SIG-M5 (cell line): Measurements from ENCODE around the gene MOV10.

Experiments
- DNase-seq: peaks from one replicate; lab custom pipeline; 2025; lab: John Stamatoyannopoulos, UW

Gene MOV10

DNA sequence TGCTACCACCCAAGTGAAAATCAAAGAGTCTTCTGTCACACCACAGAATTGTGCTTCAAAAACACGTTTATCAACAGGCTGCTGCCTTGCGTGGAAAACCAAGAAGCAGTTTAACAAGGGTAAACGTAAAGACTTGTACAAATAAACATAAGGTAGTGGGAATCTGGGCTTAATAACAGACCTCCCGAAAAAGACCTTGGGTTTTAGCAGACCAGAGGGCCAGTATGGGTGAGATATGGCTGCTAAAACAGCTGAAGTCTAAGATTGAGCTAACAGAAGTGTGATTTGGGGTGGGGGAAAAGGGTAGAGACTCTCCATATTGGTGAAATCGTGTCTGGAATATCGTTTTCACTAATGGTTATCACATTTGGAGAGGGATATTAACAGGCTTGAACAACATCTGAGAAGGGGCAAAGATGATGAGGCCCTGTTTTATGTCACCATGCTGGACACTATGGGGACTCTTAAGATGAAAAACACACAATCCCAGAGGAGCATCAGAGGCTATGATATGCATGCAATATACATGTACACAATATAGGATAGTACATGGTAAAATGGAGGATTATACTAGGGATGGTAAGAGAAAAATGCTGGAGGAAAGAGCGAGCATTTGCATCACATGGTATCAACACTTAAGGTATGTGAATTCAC is 1.4 kb downstream of the MOV10 start:
- DNase-seq, result no peak

GRCh38 chr1:112676543-112676942 is 2.1 kb downstream of the MOV10 start:
- DNase-seq, result no peak

DNA sequence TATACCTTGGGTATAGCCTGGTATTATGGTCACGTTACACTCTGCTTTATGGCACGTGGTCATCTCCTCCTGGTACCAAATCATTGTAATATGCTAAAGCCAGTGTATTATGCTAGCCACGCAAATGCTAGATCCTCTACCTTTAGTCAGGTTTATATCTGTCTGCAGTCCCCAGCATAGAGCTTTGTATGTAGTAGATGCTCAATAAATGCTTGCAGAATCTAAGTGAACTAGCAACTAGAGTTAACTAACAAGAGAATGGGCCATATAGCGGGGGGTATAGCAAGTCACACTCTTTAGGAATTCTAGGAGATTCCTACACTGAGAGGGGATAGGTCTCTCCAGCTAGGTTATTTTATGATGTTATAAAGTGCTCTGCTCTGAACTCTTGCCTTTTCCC is 3.0 kb downstream of the MOV10 start:
- no peak for DNase-seq

- no peak for DNase-seq
These were observed 4.1 kb downstream of the MOV10 start for GRCh38 chr1:112678605-112679004.

DNA sequence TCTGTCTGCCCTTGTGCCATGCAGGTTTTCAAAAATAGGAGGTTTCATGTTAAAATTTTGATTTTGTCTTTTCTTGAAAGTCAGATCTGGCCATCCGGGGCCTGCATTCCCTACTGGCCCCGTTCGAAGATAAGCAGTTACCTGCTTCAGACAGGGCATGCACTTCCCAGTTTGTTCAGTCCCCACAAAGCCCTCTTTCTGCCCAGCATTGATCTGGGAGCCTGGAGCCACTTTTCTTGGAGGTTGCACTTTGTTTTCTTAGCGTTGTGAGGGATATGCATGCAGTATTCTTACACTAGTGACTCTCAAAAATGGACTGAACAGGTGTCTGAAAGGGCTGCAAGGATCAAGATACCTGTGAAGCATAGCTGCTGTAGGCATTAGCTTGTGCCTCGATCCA is 11.5 kb downstream of the MOV10 start:
- no peak for DNase-seq

DNA sequence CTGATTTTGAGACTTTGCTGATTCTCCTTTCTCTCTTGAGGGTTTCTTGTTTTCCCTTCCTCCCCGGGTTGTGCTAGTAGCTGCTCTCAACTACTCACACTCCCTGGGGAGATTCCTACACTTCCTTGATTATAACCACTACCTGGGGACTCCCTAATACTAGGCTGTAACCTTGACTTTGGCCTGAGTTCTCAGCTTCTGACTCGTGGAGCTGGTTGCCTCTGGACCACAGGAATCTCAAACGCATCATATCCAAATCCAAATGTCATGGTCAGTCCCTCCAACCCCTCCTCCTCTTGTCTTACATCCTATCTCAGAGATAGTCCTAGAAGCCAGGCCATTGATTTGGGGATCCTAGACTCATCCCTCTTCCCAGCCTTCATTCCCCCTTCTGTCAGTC is 12.0 kb downstream of the MOV10 start:
- DNase-seq, result no peak

- DNase-seq, result no peak
These were observed 12.4 kb downstream of the MOV10 start for GRCh38 chr1:112686835-112687234.

- no peak for DNase-seq
These were observed 12.9 kb downstream of the MOV10 start for GRCh38 chr1:112687361-112687760.

DNA sequence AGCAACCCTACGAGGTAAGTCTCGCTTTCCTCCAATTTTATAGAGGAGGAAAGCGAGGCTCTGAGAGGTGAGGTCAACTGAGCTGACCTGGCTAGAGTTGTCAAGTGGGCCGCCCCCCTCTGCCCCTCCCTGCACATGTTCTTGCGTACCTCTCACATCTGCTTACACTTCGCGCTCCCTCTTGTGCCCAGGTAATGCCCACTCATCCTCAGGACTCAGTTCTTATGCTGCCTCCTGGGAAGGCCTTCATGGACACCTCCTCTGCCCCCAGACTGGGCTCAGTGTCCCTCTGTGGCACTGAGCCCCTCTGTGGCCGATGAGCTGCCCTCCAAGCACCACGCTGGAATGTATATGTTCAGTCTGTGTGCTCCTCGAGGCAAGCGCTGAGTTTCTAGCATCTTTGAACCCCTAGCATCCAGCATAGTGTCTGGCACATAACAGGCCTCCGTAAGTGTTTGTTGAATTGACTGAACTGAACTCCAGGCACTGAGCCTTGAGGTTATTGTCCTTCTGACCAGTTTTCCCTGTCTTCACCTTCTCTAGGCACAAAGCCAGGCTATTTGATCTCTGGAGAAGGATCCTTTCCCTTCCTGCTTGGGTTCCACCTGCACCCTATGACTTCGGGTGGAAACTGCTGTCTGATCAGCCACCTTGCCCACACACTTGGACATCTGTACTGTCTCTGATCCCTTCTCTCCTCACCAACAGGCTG is 13.5 kb downstream of the MOV10 start:
- no peak for DNase-seq

GRCh38 chr1:112688781-112689193 is 14.3 kb downstream of the MOV10 start:
- no peak for DNase-seq

GRCh38 chr1:112689196-112689841 is 14.9 kb downstream of the MOV10 start:
- DNase-seq, result no peak

GRCh38 chr1:112689842-112690237 is 15.4 kb downstream of the MOV10 start:
- no peak for DNase-seq

DNA sequence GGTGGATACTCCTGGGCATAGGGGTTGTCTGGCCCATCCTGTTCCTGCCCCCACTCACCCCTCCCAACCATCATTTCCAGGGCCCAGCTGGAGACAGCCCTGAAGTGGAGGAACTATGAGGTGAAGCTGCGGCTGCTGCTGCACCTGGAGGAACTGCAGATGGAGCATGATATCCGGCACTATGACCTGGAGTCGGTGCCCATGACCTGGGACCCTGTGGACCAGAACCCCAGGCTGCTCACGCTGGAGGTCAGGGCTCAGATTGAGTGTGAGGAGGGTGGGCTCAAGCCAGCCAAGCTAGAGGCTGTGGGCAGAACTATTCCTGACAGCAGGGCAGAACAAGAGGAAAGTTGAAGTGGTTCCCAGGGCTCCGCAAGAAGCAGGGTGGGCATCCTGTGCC is 18.2 kb downstream of the MOV10 start:
- DNase-seq, result no peak

DNA sequence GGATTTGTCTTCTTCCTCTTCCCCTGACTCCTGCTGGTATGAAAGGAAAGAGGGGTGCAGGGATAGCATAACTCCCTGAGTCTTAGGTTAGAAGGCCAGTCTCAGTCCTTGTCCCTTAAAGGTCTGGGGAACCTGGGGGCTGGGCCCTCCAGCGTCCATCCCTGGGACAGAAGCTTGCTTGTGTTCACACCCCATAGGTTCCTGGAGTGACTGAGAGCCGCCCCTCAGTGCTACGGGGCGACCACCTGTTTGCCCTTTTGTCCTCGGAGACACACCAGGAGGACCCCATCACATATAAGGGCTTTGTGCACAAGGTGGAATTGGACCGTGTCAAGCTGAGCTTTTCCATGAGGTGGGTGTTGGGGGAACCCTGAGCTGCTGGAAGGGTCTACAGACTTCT is 19.4 kb downstream of the MOV10 start:
- no peak for DNase-seq

DNA sequence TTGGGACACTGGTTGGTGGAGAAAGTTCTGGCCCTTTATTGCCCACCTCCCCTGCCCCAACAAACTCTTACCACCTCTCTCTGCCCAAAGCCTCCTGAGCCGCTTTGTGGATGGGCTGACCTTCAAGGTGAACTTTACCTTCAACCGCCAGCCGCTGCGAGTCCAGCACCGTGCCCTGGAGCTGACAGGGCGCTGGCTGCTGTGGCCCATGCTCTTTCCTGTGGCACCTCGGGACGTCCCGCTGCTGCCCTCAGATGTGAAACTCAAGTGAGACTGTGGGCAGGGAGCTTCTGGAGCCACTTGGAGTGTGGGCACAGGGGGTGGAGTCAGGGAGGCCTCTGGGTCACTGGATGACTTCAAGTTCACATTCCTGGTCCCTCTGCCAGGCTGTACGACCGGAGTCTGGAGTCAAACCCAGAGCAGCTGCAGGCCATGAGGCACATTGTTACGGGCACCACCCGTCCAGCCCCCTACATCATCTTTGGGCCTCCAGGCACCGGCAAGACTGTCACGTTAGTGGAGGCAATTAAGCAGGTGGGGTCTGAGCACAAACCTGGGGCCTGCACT is 20.0 kb downstream of the MOV10 start:
- no peak for DNase-seq

- DNase-seq, result no peak
These were observed 20.8 kb downstream of the MOV10 start for GRCh38 chr1:112695276-112695675.

- no peak for DNase-seq
These were observed 22.3 kb downstream of the MOV10 start for GRCh38 chr1:112696578-112697314.

DNA sequence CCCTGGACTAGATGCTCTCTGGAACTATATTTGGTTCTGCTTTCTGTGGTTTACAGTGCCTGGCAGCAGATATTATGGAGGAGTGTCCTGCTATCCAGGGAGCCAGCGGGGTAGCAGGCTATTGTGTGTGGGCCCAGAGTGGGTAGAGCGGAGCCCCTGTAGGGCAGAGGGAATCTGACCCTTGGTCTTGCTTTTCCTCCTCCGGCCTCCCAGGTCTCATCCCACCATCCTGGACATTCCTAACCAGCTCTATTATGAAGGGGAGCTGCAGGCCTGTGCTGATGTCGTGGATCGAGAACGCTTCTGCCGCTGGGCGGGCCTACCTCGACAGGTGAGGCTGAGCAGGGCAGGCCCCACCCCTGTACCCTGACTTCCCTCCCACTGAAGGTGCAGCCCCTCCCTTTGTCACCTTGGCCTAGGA is 23.3 kb downstream of the MOV10 start:
- DNase-seq, result no peak

- no peak for DNase-seq
These were observed 24.2 kb downstream of the MOV10 start for GRCh38 chr1:112698366-112699310.

DNA sequence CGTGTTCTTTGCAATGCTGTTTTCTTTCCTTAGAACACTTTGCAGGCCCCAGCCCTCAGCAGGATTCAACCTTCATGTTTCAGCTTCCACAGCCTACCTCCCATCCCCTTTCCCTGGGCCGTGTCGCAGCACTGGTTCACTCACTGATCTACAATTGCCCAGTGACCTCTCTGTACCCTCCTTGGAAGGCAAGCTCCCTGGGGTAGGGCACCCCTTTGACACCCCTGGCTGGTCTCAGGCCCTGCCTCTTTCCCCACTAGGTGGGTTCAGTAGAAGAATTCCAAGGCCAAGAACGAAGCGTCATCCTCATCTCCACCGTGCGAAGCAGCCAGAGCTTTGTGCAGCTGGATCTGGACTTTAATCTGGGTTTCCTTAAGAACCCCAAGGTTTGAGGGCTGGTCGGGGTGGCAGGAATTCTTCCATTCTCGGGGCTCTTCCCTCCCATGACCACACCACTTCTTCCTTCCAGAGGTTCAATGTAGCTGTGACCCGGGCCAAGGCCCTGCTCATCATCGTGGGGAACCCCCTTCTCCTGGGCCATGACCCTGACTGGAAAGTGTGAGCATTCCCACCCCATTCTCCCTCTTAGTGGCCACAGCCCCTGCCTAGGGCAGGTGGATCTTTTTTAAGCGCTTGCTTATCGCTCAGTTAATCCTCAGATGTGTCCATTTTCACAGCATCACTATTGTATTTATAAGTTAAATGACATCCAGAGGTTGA is 25.1 kb downstream of the MOV10 start:
- DNase-seq, result no peak
